ENCODE measurements around the gene EHMT1.

Gene EHMT1

GRCh38 chr9:137580209-137580953 lies 38.4 kb upstream of the EHMT1 start:
- TF ChIP-seq FOXP2 (optimal IDR thresholded peaks at IDR 0.05; ENCODE audit: borderline replicate concordance, extremely low read depth, extremely low read length, insufficient read depth) = no peak
- no peak for TF ChIP-seq TAF1 (IDR thresholded peaks at IDR 0.05; ENCODE audit: borderline replicate concordance, insufficient read depth, low read length)
- no peak for TF ChIP-seq POLR2AphosphoS5 (IDR thresholded peaks at IDR 0.05; ENCODE audit: low read depth, low read length)
- TF ChIP-seq SIN3A (IDR thresholded peaks at IDR 0.05; ENCODE audit: borderline replicate concordance, insufficient read depth, low read length) = no peak
- TF ChIP-seq REST (IDR thresholded peaks at IDR 0.05; ENCODE audit: insufficient read depth in 1 of 2, low read depth in 2 of 2, low read length in 2 of 2) = no peak

- no peak for TF ChIP-seq FOXP2 (optimal IDR thresholded peaks at IDR 0.05; ENCODE audit: borderline replicate concordance, extremely low read depth, extremely low read length, insufficient read depth)
- TF ChIP-seq TAF1 (IDR thresholded peaks at IDR 0.05; ENCODE audit: borderline replicate concordance, insufficient read depth, low read length) = no peak
- TF ChIP-seq SIN3A (IDR thresholded peaks at IDR 0.05; ENCODE audit: borderline replicate concordance, insufficient read depth, low read length) = no peak
- no peak for TF ChIP-seq REST (IDR thresholded peaks at IDR 0.05; ENCODE audit: insufficient read depth in 1 of 2, low read depth in 2 of 2, low read length in 2 of 2)
Observed at GRCh38 chr9:137580954-137581322, 37.9 kb upstream of the EHMT1 start.

- TF ChIP-seq REST (IDR thresholded peaks at IDR 0.05; ENCODE audit: insufficient read depth in 1 of 2, low read depth in 2 of 2, low read length in 2 of 2) (no peak), TAF1 (IDR thresholded peaks at IDR 0.05; ENCODE audit: borderline replicate concordance, insufficient read depth, low read length) (no peak), POLR2AphosphoS5 (IDR thresholded peaks at IDR 0.05; ENCODE audit: low read depth, low read length) (no peak), FOXP2 (optimal IDR thresholded peaks at IDR 0.05; ENCODE audit: borderline replicate concordance, extremely low read depth, extremely low read length, insufficient read depth) (no peak), SIN3A (IDR thresholded peaks at IDR 0.05; ENCODE audit: borderline replicate concordance, insufficient read depth, low read length) (no peak)
Observed at GRCh38 chr9:137581361-137582285, 37.2 kb upstream of the EHMT1 start.

GRCh38 chr9:137582286-137582860 lies 36.4 kb upstream of the EHMT1 start:
- TF ChIP-seq POLR2AphosphoS5 (IDR thresholded peaks at IDR 0.05; ENCODE audit: low read depth, low read length) = no peak

GRCh38 chr9:137583347-137583746 lies 35.5 kb upstream of the EHMT1 start:
- no peak for TF ChIP-seq REST (IDR thresholded peaks at IDR 0.05; ENCODE audit: insufficient read depth in 1 of 2, low read depth in 2 of 2, low read length in 2 of 2)
- no peak for TF ChIP-seq TAF1 (IDR thresholded peaks at IDR 0.05; ENCODE audit: borderline replicate concordance, insufficient read depth, low read length)
- TF ChIP-seq POLR2AphosphoS5 (IDR thresholded peaks at IDR 0.05; ENCODE audit: low read depth, low read length) = no peak
- TF ChIP-seq FOXP2 (optimal IDR thresholded peaks at IDR 0.05; ENCODE audit: borderline replicate concordance, extremely low read depth, extremely low read length, insufficient read depth) = no peak
- no peak for TF ChIP-seq SIN3A (IDR thresholded peaks at IDR 0.05; ENCODE audit: borderline replicate concordance, insufficient read depth, low read length)
